Lower lobe of right lung (tissue), 2 donors: ENCODE results near the gene MTMR3. TPM values are rescaled to one million over a fixed set of nuclear protein-coding genes. Genes with fewer than 3 reads are reported as not detected.
"Not testable (repeated sequence)": the region's sequence is repeated elsewhere in the genome, so short reads cannot be mapped to it uniquely, and the experiment has no call there.

Source experiments
- ATAC-seq, 2 donors: fragments of 200-7000 bp; cut with Tn5 transposase; one replicate each; pipeline ENCODE4 v1.9.1; 2020 to 2022; ENCODE audit warnings: mild to moderate bottlenecking in 2 of 2, moderate library complexity in 2 of 2
- DNase-seq: peaks from one replicate; pipeline ENCODE4 v3.0.0-alpha.2; 2020
- H3K27ac ChIP-seq: fragments of 200-600 bp; one replicate; pipeline ENCODE4 v1.8.0; 2022
- H3K27me3 ChIP-seq: fragments of 200-600 bp; one replicate; pipeline ENCODE4 v1.8.0; 2022; ENCODE audit warnings: low read depth
- H3K36me3 ChIP-seq: fragments of 200-600 bp; one replicate; pipeline ENCODE4 v1.8.0; 2022; ENCODE audit warnings: mild to moderate bottlenecking
- H3K4me1 ChIP-seq: fragments of 200-600 bp; one replicate; pipeline ENCODE4 v1.8.0; 2022
- H3K4me3 ChIP-seq: fragments of 200-600 bp; one replicate; pipeline ENCODE4 v1.8.0; 2022; ENCODE audit warnings: mild to moderate bottlenecking
- H3K9me3 ChIP-seq: fragments of 200-600 bp; one replicate; pipeline ENCODE4 v1.8.0; 2022
- intact Hi-C: fragments of 100-400 bp; cut with DNase I; formaldehyde crosslinking; loops from one replicate; pipeline ENCODE4 v1.11.0; 2022
- total RNA-seq: library from RNA; stranded (reverse); fragmentation: NEBNext Ultra II Directional; extraction: Animal tissue kit (Norgen Biotek cat#: 25700); gene quantifications from one replicate; pipeline ENCODE4 v1.2.1, GENCODE V29; 2021
- TF ChIP-seq, protein P1 (sequence below): fragments of 200-600 bp; IDR thresholded peaks from one replicate; pipeline ENCODE4 v1.8.0; 2022; ENCODE audit warnings: antibody characterized with exemption, mild to moderate bottlenecking
- donor health status: DM: no; HTN: yes; CAD: no; lungs with severe emphysema.

Gene MTMR3
- total RNA-seq, 1 donor from 2014 or later, result 58.9 TPM

DNA sequence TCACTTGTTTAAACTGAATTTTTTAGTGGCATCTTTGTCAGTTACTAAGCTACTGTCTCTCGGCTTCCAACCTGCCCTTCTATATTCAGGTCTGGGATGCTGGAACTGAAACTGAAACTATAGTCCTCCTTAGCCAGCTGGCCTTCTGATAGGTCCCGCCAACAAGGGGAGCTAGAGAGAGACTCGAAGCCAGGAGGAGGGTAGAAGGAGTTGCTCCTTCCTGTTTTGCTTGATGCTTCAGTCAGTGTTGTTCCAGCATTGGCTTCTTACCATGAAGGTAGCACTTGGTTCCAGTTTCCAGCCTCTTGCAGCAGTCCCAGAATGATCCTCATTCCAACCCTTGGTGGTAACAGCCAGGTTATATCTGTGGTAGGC is 164.4 kb downstream of the MTMR3 start:
- Histone ChIP-seq H3K27ac (no peak overlapping the region), H3K9me3 (no peaks in the 10 kb centered on the region), H3K4me1 (peaks cover 10% of the 10 kb centered on the region), H3K36me3 (no peaks in the 10 kb centered on the region), H3K27me3 (no peaks in the 10 kb centered on the region), H3K4me3 (no peak overlapping the region)
- TF ChIP-seq, protein P1, sequence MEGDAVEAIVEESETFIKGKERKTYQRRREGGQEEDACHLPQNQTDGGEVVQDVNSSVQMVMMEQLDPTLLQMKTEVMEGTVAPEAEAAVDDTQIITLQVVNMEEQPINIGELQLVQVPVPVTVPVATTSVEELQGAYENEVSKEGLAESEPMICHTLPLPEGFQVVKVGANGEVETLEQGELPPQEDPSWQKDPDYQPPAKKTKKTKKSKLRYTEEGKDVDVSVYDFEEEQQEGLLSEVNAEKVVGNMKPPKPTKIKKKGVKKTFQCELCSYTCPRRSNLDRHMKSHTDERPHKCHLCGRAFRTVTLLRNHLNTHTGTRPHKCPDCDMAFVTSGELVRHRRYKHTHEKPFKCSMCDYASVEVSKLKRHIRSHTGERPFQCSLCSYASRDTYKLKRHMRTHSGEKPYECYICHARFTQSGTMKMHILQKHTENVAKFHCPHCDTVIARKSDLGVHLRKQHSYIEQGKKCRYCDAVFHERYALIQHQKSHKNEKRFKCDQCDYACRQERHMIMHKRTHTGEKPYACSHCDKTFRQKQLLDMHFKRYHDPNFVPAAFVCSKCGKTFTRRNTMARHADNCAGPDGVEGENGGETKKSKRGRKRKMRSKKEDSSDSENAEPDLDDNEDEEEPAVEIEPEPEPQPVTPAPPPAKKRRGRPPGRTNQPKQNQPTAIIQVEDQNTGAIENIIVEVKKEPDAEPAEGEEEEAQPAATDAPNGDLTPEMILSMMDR, result no peak
- intact Hi-C loops, result no loop called here
- DNase-seq, result no peak
- ATAC-seq, result peak; percentile 58 to 65

DNA sequence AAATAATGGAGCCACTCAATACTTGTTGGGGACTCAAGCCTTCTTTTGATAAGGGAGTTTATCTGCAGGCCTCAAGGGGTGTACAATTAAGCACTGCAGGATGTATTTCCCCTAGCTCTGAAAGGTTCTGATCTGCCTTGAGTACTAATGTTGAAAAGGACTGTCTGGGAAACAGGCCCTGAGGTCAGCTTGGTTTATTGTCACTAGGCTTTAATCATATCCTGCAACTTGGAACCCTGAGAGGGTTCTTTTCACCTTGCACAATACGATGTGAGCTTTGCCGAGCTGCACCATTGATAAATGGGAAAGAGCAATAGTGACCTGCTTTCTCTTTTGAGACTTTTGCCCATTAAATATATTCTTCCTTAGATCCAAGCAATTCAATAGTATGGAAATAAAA is 165.7 kb downstream of the MTMR3 start:
- no peak overlapping the region for H3K27ac ChIP-seq
- no peaks in the 10 kb centered on the region for H3K9me3 ChIP-seq
- no peak overlapping the region for H3K4me3 ChIP-seq
- no peaks in the 10 kb centered on the region for H3K36me3 ChIP-seq
- no peak for ATAC-seq
- H3K27me3 ChIP-seq, result no peaks in the 10 kb centered on the region
- H3K4me1 ChIP-seq, result peaks cover 10% of the 10 kb centered on the region
- TF ChIP-seq, protein P1, result no peak
- DNase-seq, result no peak
- intact Hi-C loops, result no loop called here

DNA sequence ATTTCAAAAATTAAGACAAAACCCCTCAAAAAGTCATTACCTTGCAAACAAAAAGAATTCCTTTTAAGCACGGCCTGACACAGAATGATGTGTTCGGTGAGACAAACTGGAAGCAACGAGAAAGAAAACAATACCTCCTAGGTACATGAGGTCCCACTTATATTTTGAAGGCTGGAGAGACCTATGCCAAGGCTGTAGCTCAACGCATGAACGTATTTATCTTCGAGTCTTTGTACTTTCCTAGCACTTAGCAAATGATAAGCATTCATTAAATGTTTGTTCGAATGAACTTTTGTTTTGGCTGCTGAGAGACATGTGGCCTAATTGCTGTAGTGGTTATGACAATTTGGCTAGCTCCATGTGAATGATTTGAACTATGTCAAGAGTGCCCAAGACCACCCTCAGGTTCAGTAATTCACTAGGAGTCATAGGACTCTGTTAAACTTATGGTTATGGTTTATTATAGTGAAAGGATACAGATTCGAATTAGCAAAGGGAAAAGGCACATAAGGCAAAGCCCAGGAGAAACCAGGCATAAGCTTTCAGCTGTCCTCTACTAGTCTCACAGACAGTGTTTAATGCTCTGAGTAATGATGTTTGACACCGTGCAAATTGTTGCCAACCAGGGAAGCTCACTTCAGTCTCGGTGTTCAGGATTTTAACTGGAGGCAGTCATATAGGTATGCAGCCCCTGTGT is 171.2 kb downstream of the MTMR3 start:
- no peaks in the 10 kb centered on the region for H3K4me1 ChIP-seq
- H3K9me3 ChIP-seq, result no peaks in the 10 kb centered on the region
- TF ChIP-seq, protein P1, result no peak
- ATAC-seq, result no peak
- no peaks in the 10 kb centered on the region for H3K36me3 ChIP-seq
- intact Hi-C loops, result no loop called here
- H3K4me3 ChIP-seq, result no peak overlapping the region
- DNase-seq, result no peak
- no peak overlapping the region for H3K27ac ChIP-seq
- no peaks in the 10 kb centered on the region for H3K27me3 ChIP-seq

DNA sequence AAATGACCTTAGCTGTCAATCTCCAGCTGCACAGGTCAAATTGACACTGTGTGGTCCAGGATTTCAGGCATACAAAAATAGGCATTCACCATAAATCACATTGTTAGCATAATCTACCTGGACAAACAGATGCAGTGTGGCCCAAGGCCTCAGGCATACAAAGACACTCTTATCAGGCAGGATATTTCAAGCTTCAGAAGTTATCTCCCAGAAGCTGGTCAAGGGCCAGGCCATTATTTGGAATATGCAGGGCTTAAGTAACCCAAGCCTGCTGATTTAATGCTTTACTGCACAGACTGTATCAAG is 171.7 kb downstream of the MTMR3 start:
- no peaks in the 10 kb centered on the region for H3K27me3 ChIP-seq
- intact Hi-C loops, result no loop called here
- no peaks in the 10 kb centered on the region for H3K4me1 ChIP-seq
- no peaks in the 10 kb centered on the region for H3K9me3 ChIP-seq
- DNase-seq, result no peak
- ATAC-seq, result no peak
- TF ChIP-seq, protein P1, result no peak
- no peak overlapping the region for H3K27ac ChIP-seq
- no peaks in the 10 kb centered on the region for H3K36me3 ChIP-seq
- H3K4me3 ChIP-seq, result no peak overlapping the region

DNA sequence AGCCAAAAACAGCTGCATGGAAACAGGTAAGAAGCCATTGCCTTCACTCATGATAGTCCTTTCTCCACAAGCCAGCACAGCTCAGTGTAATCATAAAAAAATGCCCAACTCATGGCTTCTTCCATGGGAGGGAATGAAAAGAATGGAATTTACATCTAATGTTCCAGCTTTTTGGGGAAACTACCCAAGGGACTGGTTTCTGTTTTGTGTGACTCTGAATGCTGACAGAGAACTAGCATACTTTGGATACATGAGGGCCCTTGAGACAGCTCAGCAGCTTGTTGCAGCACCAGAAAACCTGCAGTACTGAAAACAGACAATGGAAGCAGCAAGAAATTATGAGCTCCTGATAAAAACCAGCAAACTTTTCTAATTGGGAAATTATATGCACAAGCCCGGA is 173.0 kb downstream of the MTMR3 start:
- Histone ChIP-seq H3K36me3 (no peaks in the 10 kb centered on the region), H3K27me3 (no peaks in the 10 kb centered on the region), H3K4me1 (no peaks in the 10 kb centered on the region), H3K9me3 (no peaks in the 10 kb centered on the region), H3K27ac (no peak overlapping the region), H3K4me3 (no peak overlapping the region)
- TF ChIP-seq, protein P1, result no peak
- DNase-seq, result no peak
- intact Hi-C loops, result no loop called here
- peak; percentile 59 to 69 for ATAC-seq

DNA sequence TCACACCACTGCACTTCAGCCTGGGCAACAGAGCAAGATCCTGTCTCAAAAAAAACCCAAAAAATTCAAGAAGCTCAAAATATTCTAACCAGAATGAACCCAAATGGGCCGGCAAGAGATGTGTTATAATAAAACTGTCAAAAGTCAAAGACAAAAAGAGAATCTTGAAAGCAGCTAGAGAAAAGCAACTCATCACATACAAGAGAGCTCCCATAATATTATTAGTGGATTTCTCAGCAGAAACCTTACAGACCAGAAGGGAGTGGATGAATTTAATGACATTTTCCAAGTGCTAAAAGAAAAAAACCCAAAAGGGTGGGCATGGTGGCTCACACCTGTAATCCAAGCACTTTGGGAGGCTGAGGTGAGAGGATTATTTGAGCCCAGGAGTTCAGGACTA is 174.4 kb downstream of the MTMR3 start:
- Histone ChIP-seq H3K4me1 (no peaks in the 10 kb centered on the region), H3K27me3 (no peaks in the 10 kb centered on the region), H3K4me3 (no peak overlapping the region), H3K27ac (no peak overlapping the region), H3K36me3 (no peaks in the 10 kb centered on the region), H3K9me3 (no peaks in the 10 kb centered on the region)
- intact Hi-C loops, result no loop called here
- ATAC-seq, result no peak
- DNase-seq, result no peak
- TF ChIP-seq, protein P1, result no peak

DNA sequence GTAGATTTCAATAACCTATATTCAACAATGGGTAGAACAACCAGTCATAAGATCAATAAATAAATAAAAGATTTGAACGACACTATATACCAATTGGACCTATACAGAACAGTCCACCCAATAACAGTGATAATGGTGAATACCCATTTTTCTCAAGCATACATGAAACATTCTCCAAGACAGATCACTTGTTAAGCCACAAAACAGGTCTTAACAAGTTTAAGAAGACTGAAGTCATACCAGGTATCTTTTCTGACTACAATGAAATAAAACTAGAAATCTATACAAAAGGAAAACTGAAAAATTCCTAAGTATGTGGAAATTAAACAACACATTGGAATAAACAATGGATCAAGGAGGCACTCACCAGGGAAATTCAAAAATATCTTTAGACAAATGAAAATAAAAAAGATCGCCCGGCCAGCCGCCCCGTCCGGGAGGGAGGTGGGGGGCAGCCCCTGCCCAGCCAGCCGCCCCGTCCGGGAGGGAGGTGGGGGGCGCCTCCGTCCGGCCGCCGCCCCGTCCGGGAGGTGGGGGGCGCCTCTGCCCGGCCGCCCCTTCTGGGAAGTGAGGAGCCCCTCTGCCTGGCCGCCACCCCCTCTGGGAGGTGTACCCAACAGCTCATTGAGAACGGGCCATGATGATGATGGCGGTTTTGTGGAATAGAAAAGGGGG is 176.5 kb downstream of the MTMR3 start:
- ATAC-seq, H3K27me3 ChIP-seq, H3K36me3 ChIP-seq, intact Hi-C loops, H3K4me1 ChIP-seq, H3K4me3 ChIP-seq, H3K27ac ChIP-seq, H3K9me3 ChIP-seq, DNase-seq: not testable (repeated sequence)

DNA sequence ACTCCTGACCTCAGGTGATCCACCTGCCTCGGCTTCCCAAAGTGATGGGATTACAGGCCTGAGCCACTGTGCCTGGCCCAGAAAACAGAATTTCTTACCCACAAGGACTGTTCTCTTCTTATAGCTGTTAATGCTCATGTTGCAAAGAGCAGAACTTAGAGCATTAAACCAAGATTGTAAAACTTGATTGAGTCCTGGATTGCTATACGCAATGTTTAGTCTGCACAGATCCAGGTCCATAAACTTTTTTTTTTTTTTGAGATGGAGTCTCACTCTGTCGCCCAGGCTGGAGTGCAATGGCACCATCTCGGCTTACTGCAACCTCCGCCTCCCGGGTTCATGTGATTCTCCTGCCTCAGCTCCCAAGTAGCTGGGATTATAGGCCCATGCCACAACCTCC is 178.1 kb downstream of the MTMR3 start:
- H3K27ac ChIP-seq, H3K4me3 ChIP-seq, intact Hi-C loops, H3K9me3 ChIP-seq, H3K4me1 ChIP-seq, ATAC-seq, DNase-seq, H3K27me3 ChIP-seq, H3K36me3 ChIP-seq: not testable (repeated sequence)
